ENCODE results near the gene TEKT3.

The TEKT3 gene

GRCh38 chr17:15290605-15291004 is 50.8 kb downstream of the TEKT3 start:
- peak; percentile 80 for DNase-seq

- DNase-seq, result peak; percentile 44
Observed at GRCh38 chr17:15289285-15290183, 51.9 kb downstream of the TEKT3 start.

GRCh38 chr17:15288859-15289258 is 52.5 kb downstream of the TEKT3 start:
- DNase-seq, result no peak

- DNase-seq, result no peak
Observed at GRCh38 chr17:15287538-15288267, 53.7 kb downstream of the TEKT3 start.

GRCh38 chr17:15285466-15285865 is 55.9 kb downstream of the TEKT3 start:
- DNase-seq, result no peak

GRCh38 chr17:15284537-15284936 is 56.9 kb downstream of the TEKT3 start:
- DNase-seq, result no peak

- no peak for DNase-seq
Observed at GRCh38 chr17:15284107-15284506, 57.3 kb downstream of the TEKT3 start.

- DNase-seq, result no peak
Observed at GRCh38 chr17:15281909-15282308, 59.5 kb downstream of the TEKT3 start.

- DNase-seq, result peak; percentile 90
Observed at GRCh38 chr17:15278924-15279477, 62.4 kb downstream of the TEKT3 start.

- DNase-seq, result no peak
Observed at GRCh38 chr17:15278380-15278779, 63.0 kb downstream of the TEKT3 start.

GRCh38 chr17:15274017-15274416 is 67.4 kb downstream of the TEKT3 start:
- DNase-seq, result no peak

- peak; percentile 98 for DNase-seq
Observed at GRCh38 chr17:15273141-15273793, 68.1 kb downstream of the TEKT3 start.

- DNase-seq, result no peak
Observed at GRCh38 chr17:15271741-15272140, 69.7 kb downstream of the TEKT3 start.

GRCh38 chr17:15270628-15271381 is 70.6 kb downstream of the TEKT3 start:
- DNase-seq, result no peak

- no peak for DNase-seq
Observed at GRCh38 chr17:15269780-15270089, 71.7 kb downstream of the TEKT3 start.

GRCh38 chr17:15269087-15269779 is 72.2 kb downstream of the TEKT3 start:
- DNase-seq, result no peak

- DNase-seq, result no peak
Observed at GRCh38 chr17:15268461-15268860, 72.9 kb downstream of the TEKT3 start.

- DNase-seq, result no peak
Observed at GRCh38 chr17:15267996-15268395, 73.4 kb downstream of the TEKT3 start.

- DNase-seq, result no peak
Observed at GRCh38 chr17:15266325-15267125, 74.9 kb downstream of the TEKT3 start.

- DNase-seq, result no peak
Observed at GRCh38 chr17:15265131-15265530, 76.3 kb downstream of the TEKT3 start, which contains the start of gene PMP22. Gene PMP22, minus strand, starts transcription at chr17:15265326. Its CDS starts 4,599 bp downstream, at chr17:15260727.

- DNase-seq, result no peak
Observed at GRCh38 chr17:15264542-15264941, 76.9 kb downstream of the TEKT3 start.

All from EL (cell line).